DND-41 (cell line): ENCODE results near the gene ITSN1.

Source experiments
- ATAC-seq: fragments of 200-7000 bp; cut with Tn5 transposase; 3 replicates; pipeline ENCODE4 v1.9.1; 2021; ENCODE audit warnings: low read depth; ENCODE audit not compliant: insufficient read depth
- DNase-seq: peaks from one replicate; pipeline ENCODE4 v3.0.0-alpha.2; 2020
- H2AFZ ChIP-seq: 2 replicates; pipeline ENCODE4 v1.6.0; 2012; ENCODE audit warnings: low read depth, low read length
- H3K27ac ChIP-seq: 2 replicates; pipeline ENCODE4 v1.5.1; 2012; ENCODE audit warnings: low read length, inconsistent platforms
- H3K27me3 ChIP-seq: fragments of 200-600 bp; sonication (generic); 2 replicates; pipeline ENCODE4 v1.6.0; 2012; ENCODE audit warnings: low read length, mild to moderate bottlenecking, inconsistent platforms; ENCODE audit not compliant: insufficient read depth, poor library complexity
- H3K36me3 ChIP-seq: 2 replicates; pipeline ENCODE4 v1.5.1; 2012; ENCODE audit warnings: low read length, inconsistent platforms; ENCODE audit not compliant: insufficient read depth
- H3K4me1 ChIP-seq: 2 replicates; pipeline ENCODE4 v1.5.1; 2012; ENCODE audit warnings: mild to moderate bottlenecking, low read length; ENCODE audit not compliant: insufficient read depth
- H3K4me2 ChIP-seq: 2 replicates; pipeline ENCODE4 v1.6.0; 2012; ENCODE audit warnings: mild to moderate bottlenecking, moderate library complexity, low read length, inconsistent platforms; ENCODE audit not compliant: insufficient read depth
- H3K4me3 ChIP-seq, 2 experiments: fragments of 200-600 bp in 1 of 2; shearing (Covaris generic) in 1 of 2; 2 replicates each; pipeline ENCODE4 v1.5.1; 2012 to 2016; ENCODE audit warnings: inconsistent platforms in 2 of 2, low read length in 2 of 2, mild to moderate bottlenecking in 2 of 2, low read depth in 1 of 2, moderate library complexity in 1 of 2
- H3K79me2 ChIP-seq: 2 replicates; pipeline ENCODE4 v1.6.0; 2012; ENCODE audit warnings: low read length, inconsistent platforms; ENCODE audit not compliant: insufficient read depth
- H3K9ac ChIP-seq: 2 replicates; pipeline ENCODE4 v1.6.0; 2012; ENCODE audit warnings: low read depth, mild to moderate bottlenecking, inconsistent platforms, low read length, moderate library complexity
- H3K9me3 ChIP-seq: 2 replicates; pipeline ENCODE4 v1.5.1; 2012; ENCODE audit warnings: low read length, moderate library complexity, mild to moderate bottlenecking, inconsistent platforms; ENCODE audit not compliant: insufficient read depth, severe bottlenecking
- H4K20me1 ChIP-seq: 2 replicates; pipeline ENCODE4 v1.6.0; 2012; ENCODE audit warnings: low read length; ENCODE audit not compliant: insufficient read depth
- CTCF ChIP-seq: IDR thresholded peaks from 2 replicates; pipeline ENCODE4 v1.5.1; 2012; ENCODE audit warnings: borderline replicate concordance, low read length, moderate library complexity, mild to moderate bottlenecking; ENCODE audit not compliant: poor library complexity, severe bottlenecking; ENCODE audit errors: extremely low read depth
- EZH2 ChIP-seq: IDR thresholded peaks from 3 replicates; pipeline ENCODE4 v1.6.1; 2012; ENCODE audit warnings: borderline replicate concordance, low read depth, mild to moderate bottlenecking, moderate library complexity, low read length, inconsistent platforms; ENCODE audit not compliant: severe bottlenecking

The ITSN1 gene

GRCh38 chr21:33684923-33685560 lies 42.7 kb downstream of the ITSN1 start:
- Histone ChIP-seq H3K9me3 (no peaks in the 10 kb centered on the region), H3K4me2 (no peak overlapping the region), H3K79me2 (peaks cover 7% of the 10 kb centered on the region; the same call in 1 of the 2 replicates), H3K27ac (no peak overlapping the region), H3K4me3 (no peak overlapping the region), H3K36me3 (no peaks in the 10 kb centered on the region), H4K20me1 (no peaks in the 10 kb centered on the region), H2AFZ (no peak overlapping the region), H3K4me1 (no peaks in the 10 kb centered on the region), H3K9ac (no peak overlapping the region), H3K27me3 (no peaks in the 10 kb centered on the region)
- TF ChIP-seq CTCF, result no peak
- no peak for TF ChIP-seq EZH2
- ATAC-seq, result no peak
- DNase-seq, result no peak

GRCh38 chr21:33685613-33686197 lies 43.4 kb downstream of the ITSN1 start:
- peaks cover 7% of the 10 kb centered on the region; the same call in 1 of the 2 replicates for H3K79me2 ChIP-seq
- no peak overlapping the region for H3K9ac ChIP-seq
- H3K27me3 ChIP-seq, result no peaks in the 10 kb centered on the region
- no peak overlapping the region for H3K4me2 ChIP-seq
- no peaks in the 10 kb centered on the region for H3K36me3 ChIP-seq
- no peak for DNase-seq
- no peaks in the 10 kb centered on the region for H3K4me1 ChIP-seq
- H2AFZ ChIP-seq, result no peak overlapping the region
- no peak overlapping the region for H3K27ac ChIP-seq
- H4K20me1 ChIP-seq, result no peaks in the 10 kb centered on the region; the same call in 1 of the 2 replicates
- TF ChIP-seq CTCF (no peak), EZH2 (no peak)
- no peak for ATAC-seq
- H3K4me3 ChIP-seq, result no peak overlapping the region
- no peaks in the 10 kb centered on the region for H3K9me3 ChIP-seq

- no peak overlapping the region for H3K9ac ChIP-seq
- H4K20me1 ChIP-seq, result no peaks in the 10 kb centered on the region; the same call in 1 of the 2 replicates
- no peak overlapping the region for H3K4me3 ChIP-seq
- H3K79me2 ChIP-seq, result peaks cover 7% of the 10 kb centered on the region; the same call in 1 of the 2 replicates
- H3K4me1 ChIP-seq, result no peaks in the 10 kb centered on the region
- H2AFZ ChIP-seq, result no peak overlapping the region
- no peak for TF ChIP-seq CTCF
- TF ChIP-seq EZH2, result no peak
- ATAC-seq (no peak), DNase-seq (no peak)
- no peaks in the 10 kb centered on the region for H3K27me3 ChIP-seq
- no peak overlapping the region for H3K4me2 ChIP-seq
- H3K9me3 ChIP-seq, result no peaks in the 10 kb centered on the region
- no peak overlapping the region for H3K27ac ChIP-seq
- H3K36me3 ChIP-seq, result no peaks in the 10 kb centered on the region
Observed at GRCh38 chr21:33686386-33686785, 44.1 kb downstream of the ITSN1 start.
